ENCODE measurements around the gene DMD. TPM values are rescaled to one million over a fixed set of nuclear protein-coding genes. Genes with fewer than 3 reads are reported as not detected.

Gene DMD
- total RNA-seq, 1 experiment from 2014 or later, result 25.3 TPM

DNA sequence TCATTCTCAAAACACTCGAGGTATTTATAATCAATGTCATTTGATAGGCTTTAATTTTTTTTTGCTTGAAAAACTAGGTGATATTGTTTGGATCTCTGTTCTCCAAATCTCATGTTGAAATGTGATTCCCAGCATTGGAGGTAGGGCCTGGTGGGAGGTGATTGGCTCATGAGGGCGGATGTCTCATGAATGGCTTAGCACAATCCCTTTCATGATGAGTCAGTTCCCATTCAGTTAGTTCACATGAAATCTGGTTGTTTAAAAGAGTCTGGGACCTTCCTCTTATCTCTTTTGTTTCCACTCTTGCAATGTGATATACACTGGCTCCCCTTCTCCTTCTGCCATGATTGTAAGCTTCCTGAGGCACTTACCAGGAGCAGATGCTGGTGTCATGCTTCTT is 638.7 kb downstream of the DMD start:
- POLR2A ChIA-PET (ENCODE audit: unreplicated experiment), result no interaction called here
- intact Hi-C loops (cut with micrococcal nuclease; ENCODE audit: unreplicated experiment), result no loop called here
- DNase-seq, result no peak

GRCh38 chrX:32571579-32571978 is 639.8 kb downstream of the DMD start:
- Histone ChIP-seq H3K27me3 (ENCODE audit: insufficient read depth, low read depth) (no peaks in the 10 kb centered on the region), H3K27ac (no peak overlapping the region), H3K9me3 (ENCODE audit: insufficient read depth, low read depth) (no peaks in the 10 kb centered on the region), H3F3A (ENCODE audit: insufficient read depth, low read depth) (no peaks in the 10 kb centered on the region), H3K79me2 (ENCODE audit: low read depth) (no peaks in the 10 kb centered on the region), H2AFZ (no peak overlapping the region), H3K4me3 (no peak overlapping the region), H3K36me3 (ENCODE audit: low read depth) (no peaks in the 10 kb centered on the region), H3K4me1 (replicated peaks; ENCODE audit: insufficient read depth) (no peaks in the 10 kb centered on the region), H3K4me2 (no peak overlapping the region), H4K20me1 (ENCODE audit: insufficient read depth) (no peaks in the 10 kb centered on the region), H3K9me2 (ENCODE audit: insufficient read depth) (no peaks in the 10 kb centered on the region)
- DNase-seq, result no peak
- ChIA-PET POLR2A (ENCODE audit: unreplicated experiment) (no interaction called here), CTCF (no interaction called here)
- BruUV-seq (replicated peaks), result no TSS peak
- intact Hi-C loops (cut with micrococcal nuclease; ENCODE audit: unreplicated experiment), result no loop called here
- TF ChIP-seq EZH2 (IDR thresholded peaks at IDR 0.05; ENCODE audit: low read depth), result no peak
- TF ChIP-seq CTCF (conservative IDR thresholded peaks at IDR 0.05), result no peak

More for the DNA sequence above, 638.7 kb downstream of the DMD start:
- no TSS peak for BruUV-seq (replicated peaks)
- no peaks in the 10 kb centered on the region for H3F3A ChIP-seq (ENCODE audit: insufficient read depth, low read depth)
- H2AFZ ChIP-seq, result no peak overlapping the region
- H3K4me2 ChIP-seq, result no peak overlapping the region
- H3K36me3 ChIP-seq (ENCODE audit: low read depth), result no peaks in the 10 kb centered on the region
- no peaks in the 10 kb centered on the region for H4K20me1 ChIP-seq (ENCODE audit: insufficient read depth)
- no peaks in the 10 kb centered on the region for H3K9me2 ChIP-seq (ENCODE audit: insufficient read depth)
- CTCF ChIA-PET, result no interaction called here
- no peaks in the 10 kb centered on the region for H3K27me3 ChIP-seq (ENCODE audit: insufficient read depth, low read depth)
- no peaks in the 10 kb centered on the region for H3K79me2 ChIP-seq (ENCODE audit: low read depth)
- no peak overlapping the region for H3K27ac ChIP-seq
- H3K4me3 ChIP-seq, result no peak overlapping the region
- no peak for TF ChIP-seq CTCF (conservative IDR thresholded peaks at IDR 0.05)
- TF ChIP-seq EZH2 (IDR thresholded peaks at IDR 0.05; ENCODE audit: low read depth), result no peak
- H3K4me1 ChIP-seq (replicated peaks; ENCODE audit: insufficient read depth), result no peaks in the 10 kb centered on the region
- no peaks in the 10 kb centered on the region for H3K9me3 ChIP-seq (ENCODE audit: insufficient read depth, low read depth)

DNA sequence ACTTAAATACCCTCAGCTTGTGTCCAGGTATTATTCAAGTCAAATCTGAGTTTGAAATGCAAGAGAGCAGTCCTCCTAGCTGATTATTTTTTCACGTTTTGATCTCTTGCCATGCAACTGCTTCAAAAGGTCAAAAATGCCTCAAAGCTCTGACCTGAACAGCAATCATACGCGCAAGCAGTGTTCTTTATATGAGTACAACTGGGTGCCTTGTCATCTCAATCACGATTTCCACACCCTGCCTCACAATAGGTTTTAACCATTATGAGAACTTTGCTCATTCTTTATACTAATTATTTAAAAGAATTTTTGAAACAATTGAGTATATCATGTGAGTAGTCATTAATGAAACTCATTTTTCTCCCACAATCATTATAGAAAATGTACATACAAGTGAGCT is 649.1 kb downstream of the DMD start:
- Histone ChIP-seq H3K9me3 (ENCODE audit: insufficient read depth, low read depth) (no peaks in the 10 kb centered on the region), H3K4me2 (no peak overlapping the region), H3K36me3 (ENCODE audit: low read depth) (no peaks in the 10 kb centered on the region), H3K27me3 (ENCODE audit: insufficient read depth, low read depth) (no peaks in the 10 kb centered on the region), H3K4me3 (no peak overlapping the region), H4K20me1 (ENCODE audit: insufficient read depth) (no peaks in the 10 kb centered on the region), H2AFZ (no peak overlapping the region), H3F3A (ENCODE audit: insufficient read depth, low read depth) (no peaks in the 10 kb centered on the region), H3K79me2 (ENCODE audit: low read depth) (no peaks in the 10 kb centered on the region), H3K27ac (no peak overlapping the region), H3K9me2 (ENCODE audit: insufficient read depth) (no peaks in the 10 kb centered on the region), H3K4me1 (replicated peaks; ENCODE audit: insufficient read depth) (no peaks in the 10 kb centered on the region)
- CTCF ChIA-PET, result no interaction called here
- TF ChIP-seq EZH2 (IDR thresholded peaks at IDR 0.05; ENCODE audit: low read depth) (no peak), CTCF (conservative IDR thresholded peaks at IDR 0.05) (no peak)
- no peak for DNase-seq
- POLR2A ChIA-PET (ENCODE audit: unreplicated experiment), result no interaction called here
- no TSS peak for BruUV-seq (replicated peaks)
- intact Hi-C loops (cut with micrococcal nuclease; ENCODE audit: unreplicated experiment), result no loop called here
